ENCODE measurements around the gene PWWP2B.

DNA sequence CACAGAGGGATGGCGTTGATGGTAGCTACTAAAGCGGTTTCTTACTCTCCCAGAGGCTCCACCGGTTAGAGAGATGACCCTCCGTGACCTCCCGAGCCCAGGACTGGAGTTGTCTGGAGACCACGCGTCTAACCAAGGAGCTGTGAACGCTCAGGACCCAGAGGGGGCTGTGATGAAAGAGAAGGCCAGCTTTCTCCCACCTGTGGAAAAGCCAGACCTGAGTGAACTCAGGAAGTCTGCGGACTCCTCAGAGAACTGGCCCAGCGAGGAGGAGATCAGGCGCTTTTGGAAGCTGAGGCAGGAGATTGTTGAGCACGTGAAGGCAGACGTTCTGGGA, 49.1 kb upstream of the PWWP2B start:
- TF ChIP-seq, protein P1, sequence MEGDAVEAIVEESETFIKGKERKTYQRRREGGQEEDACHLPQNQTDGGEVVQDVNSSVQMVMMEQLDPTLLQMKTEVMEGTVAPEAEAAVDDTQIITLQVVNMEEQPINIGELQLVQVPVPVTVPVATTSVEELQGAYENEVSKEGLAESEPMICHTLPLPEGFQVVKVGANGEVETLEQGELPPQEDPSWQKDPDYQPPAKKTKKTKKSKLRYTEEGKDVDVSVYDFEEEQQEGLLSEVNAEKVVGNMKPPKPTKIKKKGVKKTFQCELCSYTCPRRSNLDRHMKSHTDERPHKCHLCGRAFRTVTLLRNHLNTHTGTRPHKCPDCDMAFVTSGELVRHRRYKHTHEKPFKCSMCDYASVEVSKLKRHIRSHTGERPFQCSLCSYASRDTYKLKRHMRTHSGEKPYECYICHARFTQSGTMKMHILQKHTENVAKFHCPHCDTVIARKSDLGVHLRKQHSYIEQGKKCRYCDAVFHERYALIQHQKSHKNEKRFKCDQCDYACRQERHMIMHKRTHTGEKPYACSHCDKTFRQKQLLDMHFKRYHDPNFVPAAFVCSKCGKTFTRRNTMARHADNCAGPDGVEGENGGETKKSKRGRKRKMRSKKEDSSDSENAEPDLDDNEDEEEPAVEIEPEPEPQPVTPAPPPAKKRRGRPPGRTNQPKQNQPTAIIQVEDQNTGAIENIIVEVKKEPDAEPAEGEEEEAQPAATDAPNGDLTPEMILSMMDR (IDR thresholded peaks at IDR 0.05), result no peak
- no peak for TF ChIP-seq POLR2A (IDR thresholded peaks at IDR 0.05)
- TF ChIP-seq EP300 (IDR thresholded peaks at IDR 0.05; ENCODE audit: low read depth), result no peak
- no peak for TF ChIP-seq POLR2AphosphoS5 (IDR thresholded peaks at IDR 0.05)
